ENCODE results near the gene SPRR2F.

The SPRR2F gene

GRCh38 chr1:153113416-153113815 is at the start of gene SPRR2F:
Gene SPRR2F, minus strand, starts transcription at chr1:153113516. Its CDS starts 783 bp downstream, at chr1:153112733.
- DNase-seq (ENCODE audit: low read depth), result no peak
- no peak for TF ChIP-seq CTCF (IDR thresholded peaks at IDR 0.05; ENCODE audit: control insufficient read depth, insufficient read depth, low read depth, low read length, missing control alignments)
- no peak within 1 kb of the TSS for H3K4me3 ChIP-seq (ENCODE audit: control insufficient read depth, low read depth, low read length)

- no peak overlapping the region for H3K4me3 ChIP-seq (ENCODE audit: control insufficient read depth, low read depth, low read length)
- TF ChIP-seq CTCF (IDR thresholded peaks at IDR 0.05; ENCODE audit: control insufficient read depth, insufficient read depth, low read depth, low read length, missing control alignments), result no peak
- DNase-seq (ENCODE audit: low read depth), result no peak
Observed at GRCh38 chr1:153155541-153155940, 42.2 kb upstream of the SPRR2F start.

- no peak overlapping the region for H3K4me3 ChIP-seq (ENCODE audit: control insufficient read depth, low read depth, low read length)
Observed at GRCh38 chr1:153152481-153152880, 39.2 kb upstream of the SPRR2F start.

GRCh38 chr1:153150846-153151245 is 37.5 kb upstream of the SPRR2F start, which contains the start of gene SPRR2G:
Gene SPRR2G, minus strand, starts transcription at chr1:153150890. Its CDS starts 780 bp downstream, at chr1:153150110.
- no peak for TF ChIP-seq CTCF (IDR thresholded peaks at IDR 0.05; ENCODE audit: control insufficient read depth, insufficient read depth, low read depth, low read length, missing control alignments)
- no peak for DNase-seq (ENCODE audit: low read depth)
- H3K4me3 ChIP-seq (ENCODE audit: control insufficient read depth, low read depth, low read length), result no peak within 1 kb of the TSS

More at GRCh38 chr1:153152481-153152880, 39.2 kb upstream of the SPRR2F start:
- DNase-seq (ENCODE audit: low read depth), result no peak
- TF ChIP-seq CTCF (IDR thresholded peaks at IDR 0.05; ENCODE audit: control insufficient read depth, insufficient read depth, low read depth, low read length, missing control alignments), result no peak

- no peak for DNase-seq (ENCODE audit: low read depth)
- no peak for TF ChIP-seq CTCF (IDR thresholded peaks at IDR 0.05; ENCODE audit: control insufficient read depth, insufficient read depth, low read depth, low read length, missing control alignments)
- no peak overlapping the region for H3K4me3 ChIP-seq (ENCODE audit: control insufficient read depth, low read depth, low read length)
Observed at GRCh38 chr1:153141377-153141776, 28.1 kb upstream of the SPRR2F start.

- H3K4me3 ChIP-seq (ENCODE audit: control insufficient read depth, low read depth, low read length), result no peak overlapping the region
- no peak for DNase-seq (ENCODE audit: low read depth)
- TF ChIP-seq CTCF (IDR thresholded peaks at IDR 0.05; ENCODE audit: control insufficient read depth, insufficient read depth, low read depth, low read length, missing control alignments), result no peak
Observed at GRCh38 chr1:153140484-153140883, 27.2 kb upstream of the SPRR2F start.

- no peak for DNase-seq (ENCODE audit: low read depth)
- H3K4me3 ChIP-seq (ENCODE audit: control insufficient read depth, low read depth, low read length), result no peak overlapping the region
- no peak for TF ChIP-seq CTCF (IDR thresholded peaks at IDR 0.05; ENCODE audit: control insufficient read depth, insufficient read depth, low read depth, low read length, missing control alignments)
Observed at GRCh38 chr1:153133743-153134142, 20.4 kb upstream of the SPRR2F start.

Measured in AG09309 (cell line).